ENCODE measurements around the gene CCDC8.

The CCDC8 gene

GRCh38 chr19:46428239-46429135 is 15.1 kb upstream of the CCDC8 start, which contains the start of gene PNMA8C:
PNMA8C (minus strand) TSS chr19:46428936; CDS start chr19:46428359, 577 bp downstream.
- no peak for DNase-seq (ENCODE audit: low read depth)
- no peak for TF ChIP-seq CTCF (IDR thresholded peaks at IDR 0.05; ENCODE audit: control insufficient read depth, extremely low read depth, insufficient read depth)
- H3K4me3 ChIP-seq (ENCODE audit: low read depth, low read length): no peak within 1 kb of the TSS

GRCh38 chr19:46427518-46428045 is 14.2 kb upstream of the CCDC8 start:
- no peak for DNase-seq (ENCODE audit: low read depth)
- no peak overlapping the region for H3K4me3 ChIP-seq (ENCODE audit: low read depth, low read length)

GRCh38 chr19:46426506-46427162 is 13.3 kb upstream of the CCDC8 start:
- TF ChIP-seq CTCF (IDR thresholded peaks at IDR 0.05; ENCODE audit: control insufficient read depth, extremely low read depth, insufficient read depth): no peak
- H3K4me3 ChIP-seq (ENCODE audit: low read depth, low read length): no peak overlapping the region
- DNase-seq (ENCODE audit: low read depth): no peak

More at GRCh38 chr19:46427518-46428045, 14.2 kb upstream of the CCDC8 start:
- no peak for TF ChIP-seq CTCF (IDR thresholded peaks at IDR 0.05; ENCODE audit: control insufficient read depth, extremely low read depth, insufficient read depth)

- no peak overlapping the region for H3K4me3 ChIP-seq (ENCODE audit: low read depth, low read length)
- no peak for TF ChIP-seq CTCF (IDR thresholded peaks at IDR 0.05; ENCODE audit: control insufficient read depth, extremely low read depth, insufficient read depth)
- DNase-seq (ENCODE audit: low read depth): no peak
Measured at GRCh38 chr19:46426035-46426505, 12.7 kb upstream of the CCDC8 start.

DNA sequence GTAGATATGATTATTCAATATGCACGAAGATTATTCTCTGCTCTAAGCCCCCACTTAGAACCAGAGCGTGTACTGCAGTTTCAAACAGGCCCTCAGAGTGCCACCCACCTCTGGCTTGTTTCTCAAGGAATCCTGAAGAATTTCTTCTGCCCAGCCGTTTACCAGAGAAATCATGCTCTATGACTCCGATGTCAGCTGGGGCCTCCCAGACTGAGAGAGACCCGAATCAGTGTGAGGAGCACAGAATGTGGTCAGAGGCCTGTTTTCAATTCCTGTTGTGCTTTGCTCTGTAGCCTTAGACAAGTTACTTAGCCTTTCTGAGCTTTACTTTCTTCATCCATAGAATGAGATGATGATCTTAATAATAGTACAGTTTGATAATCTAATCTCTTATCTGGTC is 9.8 kb upstream of the CCDC8 start:
- no peak overlapping the region for H3K4me3 ChIP-seq (ENCODE audit: low read depth, low read length)
- no peak for TF ChIP-seq CTCF (IDR thresholded peaks at IDR 0.05; ENCODE audit: control insufficient read depth, extremely low read depth, insufficient read depth)
- no peak for DNase-seq (ENCODE audit: low read depth)

DNA sequence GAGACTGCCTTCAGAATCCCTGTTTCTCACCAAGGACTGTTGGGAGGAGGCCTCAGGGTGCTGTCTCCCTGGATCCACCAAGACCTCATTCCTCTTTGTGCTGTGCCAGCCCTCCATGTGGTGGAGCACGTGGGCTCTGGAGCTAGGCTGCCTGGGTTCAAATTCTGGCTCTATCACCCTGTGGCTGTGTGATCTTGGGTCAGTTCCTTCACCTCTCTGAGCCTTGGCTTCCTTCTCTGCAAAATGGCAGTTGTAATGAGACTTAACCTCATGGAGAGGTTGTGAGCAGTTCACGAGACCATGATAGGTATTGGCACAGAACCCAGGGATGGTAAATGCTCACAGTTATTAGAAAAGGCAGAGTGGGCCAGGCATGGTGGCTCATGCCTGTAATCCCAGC is 9.0 kb upstream of the CCDC8 start:
- TF ChIP-seq CTCF (IDR thresholded peaks at IDR 0.05; ENCODE audit: control insufficient read depth, extremely low read depth, insufficient read depth): no peak
- H3K4me3 ChIP-seq (ENCODE audit: low read depth, low read length): no peak overlapping the region
- no peak for DNase-seq (ENCODE audit: low read depth)

Data from LNCaP clone FGC (cell line).